RPMI8226 (cell line): ENCODE results near the gene CASD1.

Experiments used
- DNase-seq: peaks from one replicate; pipeline ENCODE4 v3.0.0-alpha.2; 2015

The CASD1 gene

DNA sequence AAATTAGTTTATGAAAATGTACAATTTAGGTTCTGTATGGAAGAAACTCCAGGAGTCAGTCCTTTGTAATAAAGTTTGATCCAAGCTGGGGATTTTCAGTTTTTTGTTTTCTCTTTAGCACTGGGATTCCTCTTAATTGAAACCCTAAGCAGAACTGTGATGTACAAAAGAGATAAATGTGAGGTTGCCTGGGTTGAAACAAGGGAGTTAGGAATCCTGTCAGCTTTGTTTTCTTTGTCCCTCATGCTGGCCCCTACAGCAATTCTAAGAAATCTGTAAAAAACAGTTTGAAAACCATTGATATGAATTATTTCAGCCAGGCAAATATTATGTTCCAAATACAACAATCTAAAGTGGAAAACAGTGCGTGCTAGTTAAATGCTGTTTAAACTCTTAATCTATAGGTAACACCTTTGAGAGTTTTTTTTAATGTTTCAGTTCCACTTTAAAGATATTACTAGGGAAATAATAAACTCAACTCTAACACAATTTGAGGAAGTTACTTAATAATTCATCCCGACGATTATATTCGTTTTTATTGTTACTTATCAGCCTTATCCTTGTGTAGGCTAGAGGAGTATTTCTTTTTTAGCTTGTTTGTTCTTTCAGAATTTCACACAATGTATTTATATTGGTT lies 81.0 kb downstream of the CASD1 start:
- DNase-seq = no peak

DNA sequence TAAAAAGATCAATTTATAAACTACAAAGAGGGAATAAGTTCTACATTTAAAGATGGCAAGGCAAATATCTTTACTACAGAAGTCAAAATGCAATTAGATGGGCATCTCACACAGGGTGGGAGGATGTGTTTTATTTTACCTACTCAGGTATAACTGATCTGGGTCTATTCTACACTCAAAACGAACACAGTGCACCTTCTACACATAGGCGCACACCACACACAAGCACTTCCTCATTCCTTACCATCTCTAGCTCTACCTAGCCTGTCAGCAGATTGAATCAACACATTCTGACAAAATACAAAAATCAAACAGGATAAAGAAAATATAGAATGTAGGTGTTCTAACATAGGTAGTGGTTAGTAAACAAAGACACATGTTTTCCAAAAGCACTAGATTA lies 81.6 kb downstream of the CASD1 start:
- no peak for DNase-seq

DNA sequence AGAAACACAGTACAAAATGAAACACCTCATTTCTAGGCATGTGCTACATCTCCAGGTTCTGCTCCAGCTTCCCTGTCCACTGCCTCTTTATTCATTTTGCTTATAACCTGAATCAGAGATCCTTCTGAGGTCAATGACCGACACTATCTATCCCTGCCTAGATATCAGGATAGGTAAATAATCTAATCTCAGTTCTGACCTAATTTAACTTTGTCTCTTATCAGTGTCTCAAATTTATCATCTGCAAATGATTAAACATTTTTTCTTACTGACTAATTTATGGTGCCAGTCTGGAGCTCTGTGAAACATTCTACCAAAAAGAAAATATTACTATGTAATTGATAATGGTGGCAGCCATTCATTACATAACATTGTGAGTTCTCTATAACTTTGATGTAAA lies 85.3 kb downstream of the CASD1 start:
- no peak for DNase-seq

DNA sequence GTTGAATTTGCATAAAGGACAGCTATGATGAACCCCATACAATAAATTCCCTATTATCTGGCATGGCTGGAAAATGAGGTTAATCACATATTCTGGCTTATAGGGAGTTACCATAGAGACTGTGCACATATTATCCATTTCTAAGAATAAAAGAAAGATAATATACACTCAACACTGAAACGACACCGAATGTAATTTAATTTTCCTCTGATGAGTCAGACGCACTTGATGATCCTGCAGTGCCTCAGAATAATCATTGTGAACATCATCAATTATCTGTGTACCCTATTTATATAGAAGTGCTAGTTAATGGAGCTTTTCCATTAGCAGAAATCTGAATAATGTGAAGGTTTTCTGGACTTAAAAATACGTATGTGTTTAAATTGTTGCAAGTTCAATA lies 86.1 kb downstream of the CASD1 start:
- DNase-seq = no peak

DNA sequence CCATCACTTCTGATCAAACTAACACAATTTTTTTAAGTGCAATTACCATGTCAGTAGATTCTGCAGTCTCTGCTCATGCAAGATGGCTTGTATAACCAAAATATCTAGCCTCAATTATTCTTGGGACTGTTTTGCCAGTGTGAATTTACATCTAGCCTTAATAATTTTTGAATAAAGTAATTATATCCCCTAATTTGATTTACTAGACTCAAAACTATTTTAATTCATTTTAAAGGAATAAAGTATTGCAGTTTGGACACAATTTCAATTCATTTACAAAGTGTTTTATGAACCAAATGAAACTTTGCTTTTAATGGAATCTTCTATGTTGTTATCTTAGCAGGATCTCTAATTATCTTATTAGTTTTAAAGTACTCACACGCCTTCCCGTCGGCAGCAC lies 90.7 kb downstream of the CASD1 start:
- no peak for DNase-seq

DNA sequence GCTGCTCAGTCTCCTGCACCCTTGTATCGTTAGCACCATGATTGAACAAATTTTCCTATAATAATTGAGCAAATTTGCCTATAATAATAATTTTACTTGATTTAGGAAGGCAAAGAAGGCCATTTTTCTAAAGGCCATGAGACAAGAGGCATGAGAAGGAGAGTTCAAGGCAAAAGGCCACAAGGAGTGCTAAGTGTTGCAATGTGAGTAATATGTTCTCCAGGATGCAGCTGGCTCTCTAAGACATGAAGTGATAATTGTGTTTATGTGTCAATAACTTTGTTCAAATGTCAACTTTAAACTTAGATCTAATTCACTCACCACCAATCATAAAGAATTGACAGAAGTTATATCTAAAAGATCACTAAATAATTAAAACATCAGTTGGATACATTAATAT lies 92.6 kb downstream of the CASD1 start:
- no peak for DNase-seq

DNA sequence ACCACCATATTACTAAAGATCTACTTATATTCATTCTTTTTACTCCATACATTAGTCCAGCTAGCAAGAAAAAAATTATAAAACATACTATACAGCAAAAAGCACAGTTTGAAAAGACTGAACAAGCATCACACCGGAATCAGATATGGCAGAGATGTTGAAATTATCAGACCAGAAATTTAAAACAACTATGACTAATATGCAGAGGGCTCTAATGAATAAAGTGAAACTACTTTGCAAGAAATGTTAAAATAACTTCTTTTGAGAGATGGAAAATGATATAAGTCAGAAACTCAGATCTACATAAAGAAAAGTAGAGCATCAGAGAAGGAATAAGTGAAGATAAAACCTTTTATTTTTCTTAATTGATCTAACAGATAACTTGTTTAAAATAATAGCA lies 95.4 kb downstream of the CASD1 start:
- DNase-seq = no peak
